NCI-H748 treated with DMSO at 0.1 percent for 48 hours (cell line): ENCODE results near the gene DIS3L2.
"Not testable (repeated sequence)": the region's sequence is repeated elsewhere in the genome, so short reads cannot be mapped to it uniquely, and the experiment has no call there.

Experiments
- DNase-seq: peaks from one replicate; lab custom pipeline; 2025; lab: John Stamatoyannopoulos, UW

The DIS3L2 gene

GRCh38 chr2:232333361-232334135, 372.0 kb downstream of the DIS3L2 start:
- no peak for DNase-seq

GRCh38 chr2:232334136-232334884, 372.8 kb downstream of the DIS3L2 start:
- not testable (repeated sequence) for DNase-seq

GRCh38 chr2:232334885-232335205, 373.3 kb downstream of the DIS3L2 start:
- DNase-seq = not testable (repeated sequence)

GRCh38 chr2:232335206-232335858, 373.8 kb downstream of the DIS3L2 start:
- DNase-seq = not testable (repeated sequence)

- no peak for DNase-seq
These were observed 374.3 kb downstream of the DIS3L2 start for GRCh38 chr2:232335859-232336215.

- DNase-seq = no peak
These were observed 374.8 kb downstream of the DIS3L2 start for GRCh38 chr2:232336241-232336736.

- no peak for DNase-seq
These were observed 375.6 kb downstream of the DIS3L2 start for GRCh38 chr2:232336981-232337720.

GRCh38 chr2:232338094-232338758, 376.7 kb downstream of the DIS3L2 start:
- not testable (repeated sequence) for DNase-seq

GRCh38 chr2:232338759-232339106, 377.2 kb downstream of the DIS3L2 start:
- no peak for DNase-seq

GRCh38 chr2:232339121-232340081, 377.9 kb downstream of the DIS3L2 start:
- no peak for DNase-seq

GRCh38 chr2:232340171-232340935, 378.8 kb downstream of the DIS3L2 start:
- no peak for DNase-seq

- no peak for DNase-seq
These were observed 379.7 kb downstream of the DIS3L2 start for GRCh38 chr2:232341061-232341738.

GRCh38 chr2:232341739-232342126, 380.2 kb downstream of the DIS3L2 start:
- no peak for DNase-seq

GRCh38 chr2:232342635-232343565, 381.4 kb downstream of the DIS3L2 start:
- no peak for DNase-seq

- no peak for DNase-seq
These were observed 382.3 kb downstream of the DIS3L2 start for GRCh38 chr2:232343821-232344220.

GRCh38 chr2:232345251-232345650, 383.7 kb downstream of the DIS3L2 start:
- no peak for DNase-seq

GRCh38 chr2:232347369-232347768, 385.9 kb downstream of the DIS3L2 start:
- no peak for DNase-seq

GRCh38 chr2:232348936-232349335, 387.4 kb downstream of the DIS3L2 start:
- DNase-seq = no peak
